ENCODE results near the gene TNNC2. TPM values are rescaled to one million over a fixed set of nuclear protein-coding genes. Genes with fewer than 3 reads are reported as not detected.

The TNNC2 gene
- total RNA-seq, 1 experiment from 2014 or later: not detected

GRCh38 chr20:45852326-45852725 lies 25.2 kb upstream of the TNNC2 start:
- H3K4me1 ChIP-seq (ENCODE audit: insufficient read depth, low read length, poor library complexity, severe bottlenecking): peaks cover 5% of the 10 kb centered on the region
- peaks cover 6% of the 10 kb centered on the region for H3K36me3 ChIP-seq (ENCODE audit: insufficient read depth, low read length, poor library complexity, severe bottlenecking)
- POLR2A ChIA-PET (ENCODE audit: low non-redundant PET): no interaction called here
- BruUV-seq (replicated peaks): no TSS peak
- CTCF ChIA-PET: interaction anchor here (0.6 kb wide), 1 partner anchor 9 kb away, joined by 4 read pairs; no protein-coding TSS in a partner anchor
- H3K4me3 ChIP-seq (ENCODE audit: low read depth, low read length, poor library complexity, severe bottlenecking): no peak overlapping the region
- H3K27me3 ChIP-seq (replicated peaks; ENCODE audit: insufficient read depth, low read depth, low read length, poor library complexity): no peaks in the 10 kb centered on the region
- H3K9me3 ChIP-seq (ENCODE audit: low read depth, low read length, poor library complexity, severe bottlenecking): no peaks in the 10 kb centered on the region
- no peak for DNase-seq (ENCODE audit: low spot score)
- intact Hi-C loops (cut with micrococcal nuclease; ENCODE audit: unreplicated experiment): no loop called here
- TF ChIP-seq CTCF (conservative IDR thresholded peaks at IDR 0.05; ENCODE audit: low read depth, low read length) (no peak), EZH2 (IDR thresholded peaks at IDR 0.05; ENCODE audit: borderline replicate concordance, low read depth, low read length, poor library complexity, severe bottlenecking) (no peak)
- no peak overlapping the region for H3K27ac ChIP-seq (ENCODE audit: low read depth, low read length, poor library complexity, severe bottlenecking)

- Histone ChIP-seq H3K27me3 (replicated peaks; ENCODE audit: insufficient read depth, low read depth, low read length, poor library complexity) (no peaks in the 10 kb centered on the region), H3K4me1 (ENCODE audit: insufficient read depth, low read length, poor library complexity, severe bottlenecking) (peaks cover 5% of the 10 kb centered on the region), H3K27ac (ENCODE audit: low read depth, low read length, poor library complexity, severe bottlenecking) (no peak overlapping the region), H3K36me3 (ENCODE audit: insufficient read depth, low read length, poor library complexity, severe bottlenecking) (peaks cover 6% of the 10 kb centered on the region), H3K9me3 (ENCODE audit: low read depth, low read length, poor library complexity, severe bottlenecking) (no peaks in the 10 kb centered on the region), H3K4me3 (ENCODE audit: low read depth, low read length, poor library complexity, severe bottlenecking) (no peak overlapping the region)
- POLR2A ChIA-PET (ENCODE audit: low non-redundant PET): no interaction called here
- intact Hi-C loops (cut with micrococcal nuclease; ENCODE audit: unreplicated experiment): no loop called here
- DNase-seq (ENCODE audit: low spot score): no peak
- no peak for TF ChIP-seq CTCF (conservative IDR thresholded peaks at IDR 0.05; ENCODE audit: low read depth, low read length)
- no peak for TF ChIP-seq EZH2 (IDR thresholded peaks at IDR 0.05; ENCODE audit: borderline replicate concordance, low read depth, low read length, poor library complexity, severe bottlenecking)
- CTCF ChIA-PET: no interaction called here
- BruUV-seq (replicated peaks): no TSS peak
Measured at GRCh38 chr20:45851501-45851900, 24.4 kb upstream of the TNNC2 start.

- no peak for DNase-seq (ENCODE audit: low spot score)
- intact Hi-C loops (cut with micrococcal nuclease; ENCODE audit: unreplicated experiment): no loop called here
- no peak for TF ChIP-seq CTCF (conservative IDR thresholded peaks at IDR 0.05; ENCODE audit: low read depth, low read length)
- TF ChIP-seq EZH2 (IDR thresholded peaks at IDR 0.05; ENCODE audit: borderline replicate concordance, low read depth, low read length, poor library complexity, severe bottlenecking): no peak
- Histone ChIP-seq H3K27ac (ENCODE audit: low read depth, low read length, poor library complexity, severe bottlenecking) (no peak overlapping the region), H3K4me1 (ENCODE audit: insufficient read depth, low read length, poor library complexity, severe bottlenecking) (peaks cover under 1% of the 10 kb centered on the region), H3K27me3 (replicated peaks; ENCODE audit: insufficient read depth, low read depth, low read length, poor library complexity) (no peaks in the 10 kb centered on the region), H3K9me3 (ENCODE audit: low read depth, low read length, poor library complexity, severe bottlenecking) (no peaks in the 10 kb centered on the region), H3K36me3 (ENCODE audit: insufficient read depth, low read length, poor library complexity, severe bottlenecking) (peaks cover 6% of the 10 kb centered on the region), H3K4me3 (ENCODE audit: low read depth, low read length, poor library complexity, severe bottlenecking) (no peak overlapping the region)
- no TSS peak for BruUV-seq (replicated peaks)
- ChIA-PET POLR2A (ENCODE audit: low non-redundant PET) (no interaction called here), CTCF (no interaction called here)
Measured at GRCh38 chr20:45850926-45851325, 23.8 kb upstream of the TNNC2 start.

Data from A673 (cell line).